GM19324 (cell line): ENCODE results near the gene XYLT1.

ENCODE experiments used
- ATAC-seq: cut with Tn5 transposase; IDR thresholded peaks from one replicate; pipeline ENCODE4 v1.9.1; 2021; ENCODE audit warnings: mild to moderate bottlenecking, moderate library complexity; ENCODE audit not compliant: unreplicated experiment, low FRiP score

The XYLT1 gene

GRCh38 chr16:17459903-17460521 lies 10.7 kb downstream of the XYLT1 start:
- no peak for ATAC-seq

- ATAC-seq: no peak
Measured at GRCh38 chr16:17457997-17458396, 12.8 kb downstream of the XYLT1 start.

GRCh38 chr16:17457513-17457912 lies 13.2 kb downstream of the XYLT1 start:
- no peak for ATAC-seq

GRCh38 chr16:17454162-17454730 lies 16.5 kb downstream of the XYLT1 start:
- no peak for ATAC-seq

- ATAC-seq: no peak
Measured at GRCh38 chr16:17453364-17454038, 17.3 kb downstream of the XYLT1 start.

GRCh38 chr16:17452922-17453321 lies 17.8 kb downstream of the XYLT1 start:
- ATAC-seq: no peak

- no peak for ATAC-seq
Measured at GRCh38 chr16:17451843-17452242, 18.9 kb downstream of the XYLT1 start.

- ATAC-seq: no peak
Measured at GRCh38 chr16:17450291-17450690, 20.5 kb downstream of the XYLT1 start.

GRCh38 chr16:17448640-17449638 lies 21.8 kb downstream of the XYLT1 start:
- ATAC-seq: no peak

GRCh38 chr16:17447101-17447569 lies 23.6 kb downstream of the XYLT1 start:
- no peak for ATAC-seq

GRCh38 chr16:17446661-17447060 lies 24.1 kb downstream of the XYLT1 start:
- ATAC-seq: no peak

GRCh38 chr16:17445421-17445820 lies 25.3 kb downstream of the XYLT1 start:
- ATAC-seq: no peak

GRCh38 chr16:17444658-17445057 lies 26.1 kb downstream of the XYLT1 start:
- no peak for ATAC-seq

GRCh38 chr16:17440131-17440530 lies 30.6 kb downstream of the XYLT1 start:
- ATAC-seq: no peak

- ATAC-seq: no peak
Measured at GRCh38 chr16:17439580-17439979, 31.2 kb downstream of the XYLT1 start.

GRCh38 chr16:17437981-17438380 lies 32.8 kb downstream of the XYLT1 start:
- ATAC-seq: no peak

- no peak for ATAC-seq
Measured at GRCh38 chr16:17437127-17437720, 33.5 kb downstream of the XYLT1 start.

- ATAC-seq: no peak
Measured at GRCh38 chr16:17435318-17435717, 35.4 kb downstream of the XYLT1 start.

GRCh38 chr16:17433577-17434451 lies 36.9 kb downstream of the XYLT1 start:
- ATAC-seq: no peak
